ENCODE data around the gene CENPF. TPM values are rescaled to one million over a fixed set of nuclear protein-coding genes. Genes with fewer than 3 reads are reported as not detected.

The CENPF gene
- total RNA-seq, 1 donor from 2014 or later: 2.5 TPM

DNA sequence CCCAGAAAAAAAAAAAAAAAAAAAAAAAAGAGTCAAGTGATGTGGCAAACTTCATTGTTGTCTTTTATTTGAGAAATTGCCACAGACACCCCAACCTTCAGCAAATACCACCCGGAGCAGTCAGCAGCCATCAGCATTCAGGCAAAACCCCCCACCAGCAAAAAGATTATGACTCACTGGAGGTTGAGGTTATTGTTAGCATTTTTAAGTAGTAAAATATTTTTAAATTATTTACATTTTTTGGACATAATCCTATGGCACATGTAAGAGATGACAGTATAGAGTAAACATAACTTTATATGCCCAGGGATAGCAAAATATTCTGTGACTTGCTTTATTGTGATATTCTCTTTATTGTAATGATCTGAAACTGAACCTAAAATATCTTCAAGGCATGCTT, 95.6 kb downstream of the CENPF start:
- no peak overlapping the region for H3K4me3 ChIP-seq
- intact Hi-C loops (cut with DNase I): no loop called here
- H3K27ac ChIP-seq: no peak overlapping the region
- DNase-seq (no peak), ATAC-seq (no peak)
- H3K9me3 ChIP-seq: no peaks in the 10 kb centered on the region
- H3K27me3 ChIP-seq (ENCODE audit: low read depth): no peaks in the 10 kb centered on the region
- TF ChIP-seq, protein P1, sequence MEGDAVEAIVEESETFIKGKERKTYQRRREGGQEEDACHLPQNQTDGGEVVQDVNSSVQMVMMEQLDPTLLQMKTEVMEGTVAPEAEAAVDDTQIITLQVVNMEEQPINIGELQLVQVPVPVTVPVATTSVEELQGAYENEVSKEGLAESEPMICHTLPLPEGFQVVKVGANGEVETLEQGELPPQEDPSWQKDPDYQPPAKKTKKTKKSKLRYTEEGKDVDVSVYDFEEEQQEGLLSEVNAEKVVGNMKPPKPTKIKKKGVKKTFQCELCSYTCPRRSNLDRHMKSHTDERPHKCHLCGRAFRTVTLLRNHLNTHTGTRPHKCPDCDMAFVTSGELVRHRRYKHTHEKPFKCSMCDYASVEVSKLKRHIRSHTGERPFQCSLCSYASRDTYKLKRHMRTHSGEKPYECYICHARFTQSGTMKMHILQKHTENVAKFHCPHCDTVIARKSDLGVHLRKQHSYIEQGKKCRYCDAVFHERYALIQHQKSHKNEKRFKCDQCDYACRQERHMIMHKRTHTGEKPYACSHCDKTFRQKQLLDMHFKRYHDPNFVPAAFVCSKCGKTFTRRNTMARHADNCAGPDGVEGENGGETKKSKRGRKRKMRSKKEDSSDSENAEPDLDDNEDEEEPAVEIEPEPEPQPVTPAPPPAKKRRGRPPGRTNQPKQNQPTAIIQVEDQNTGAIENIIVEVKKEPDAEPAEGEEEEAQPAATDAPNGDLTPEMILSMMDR (IDR thresholded peaks at IDR 0.05): no peak
- no peaks in the 10 kb centered on the region for H3K36me3 ChIP-seq
- H3K4me1 ChIP-seq: no peaks in the 10 kb centered on the region

DNA sequence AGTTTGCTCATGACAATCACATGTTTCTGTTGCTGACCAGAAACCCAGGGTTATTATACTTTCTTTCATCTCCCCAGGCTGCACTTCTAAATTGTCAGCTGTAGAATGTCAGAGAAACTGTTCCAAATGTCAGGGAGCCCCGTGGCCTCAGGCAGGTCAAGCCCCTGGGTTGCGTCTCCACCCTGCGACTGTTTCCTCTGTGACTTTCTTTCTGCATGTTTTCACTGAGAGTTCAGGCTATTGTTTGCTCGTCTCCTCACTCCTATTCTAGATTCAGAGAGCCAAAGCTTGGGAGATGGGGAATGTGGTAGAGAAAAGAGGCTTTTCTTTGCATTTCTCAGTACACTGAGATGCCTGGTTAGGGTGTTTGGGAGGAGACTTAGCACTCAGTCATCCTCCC, 97.4 kb downstream of the CENPF start:
- no peaks in the 10 kb centered on the region for H3K27me3 ChIP-seq (ENCODE audit: low read depth)
- no peaks in the 10 kb centered on the region for H3K4me1 ChIP-seq
- H3K4me3 ChIP-seq: no peak overlapping the region
- TF ChIP-seq, protein P1 (IDR thresholded peaks at IDR 0.05): no peak
- H3K36me3 ChIP-seq: no peaks in the 10 kb centered on the region
- no peak for ATAC-seq
- H3K27ac ChIP-seq: no peak overlapping the region
- H3K9me3 ChIP-seq: no peaks in the 10 kb centered on the region
- DNase-seq: no peak
- intact Hi-C loops (cut with DNase I): no loop called here

DNA sequence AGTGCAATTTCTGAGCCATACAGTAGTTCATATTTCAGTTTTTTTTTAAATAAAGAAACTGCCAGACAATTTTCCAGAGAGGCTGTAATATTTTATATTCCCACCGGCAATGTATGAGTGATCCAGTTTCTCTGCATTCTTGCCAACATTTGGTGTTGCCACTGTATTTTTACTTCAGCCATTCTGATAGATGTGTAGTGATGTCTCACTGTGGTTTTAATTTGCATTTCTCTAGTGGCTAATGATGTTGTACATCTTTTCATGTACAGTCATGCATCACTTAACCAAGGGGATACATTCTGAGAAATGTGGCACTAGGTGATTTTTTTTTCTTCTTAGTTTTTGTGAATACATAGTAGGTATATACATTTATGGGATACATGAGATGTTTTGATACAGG, 99.6 kb downstream of the CENPF start:
- no peak overlapping the region for H3K27ac ChIP-seq
- TF ChIP-seq, protein P1 (IDR thresholded peaks at IDR 0.05): no peak
- DNase-seq (no peak), ATAC-seq (no peak)
- H3K36me3 ChIP-seq: no peaks in the 10 kb centered on the region
- H3K4me1 ChIP-seq: no peaks in the 10 kb centered on the region
- H3K9me3 ChIP-seq: no peaks in the 10 kb centered on the region
- H3K27me3 ChIP-seq (ENCODE audit: low read depth): no peaks in the 10 kb centered on the region
- intact Hi-C loops (cut with DNase I): no loop called here
- H3K4me3 ChIP-seq: no peak overlapping the region

DNA sequence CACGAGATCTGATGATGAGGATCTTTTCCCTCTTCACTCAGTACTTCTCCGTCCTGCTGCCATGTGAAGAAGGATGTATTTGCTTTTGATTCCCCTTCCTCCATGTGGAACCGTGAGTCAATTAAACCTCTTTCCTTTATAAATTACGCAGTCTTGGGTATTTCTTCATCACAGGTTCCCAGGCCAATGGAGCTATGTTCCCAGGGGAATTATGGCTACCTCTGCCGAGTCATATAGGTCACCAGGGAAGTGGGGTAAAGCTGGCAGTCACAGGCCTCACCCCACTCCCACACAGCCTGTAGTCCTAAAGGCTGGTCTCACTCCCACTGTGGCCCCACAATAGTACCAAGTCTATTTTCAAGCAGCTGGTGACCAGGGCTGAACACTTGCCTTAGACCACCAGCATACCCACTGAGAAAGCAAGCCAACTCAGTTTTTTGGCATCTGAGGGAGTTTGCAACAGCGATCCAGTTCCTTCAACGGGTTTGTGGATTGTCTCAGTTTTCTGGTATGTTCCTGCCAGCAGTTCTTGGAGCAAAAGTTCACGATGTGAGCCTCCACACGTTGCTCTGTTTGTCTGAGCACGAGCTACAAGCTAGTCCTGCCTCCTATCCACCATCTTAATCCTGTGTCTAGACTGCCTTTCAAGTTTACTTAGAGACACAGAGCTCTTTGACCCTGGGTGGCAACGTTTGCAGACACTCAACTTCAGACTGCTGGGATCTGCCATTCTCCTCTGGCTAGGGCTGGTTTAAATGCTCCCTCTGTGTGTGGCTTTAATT, 104.5 kb downstream of the CENPF start:
- no peaks in the 10 kb centered on the region for H3K36me3 ChIP-seq
- TF ChIP-seq, protein P1 (IDR thresholded peaks at IDR 0.05): no peak
- intact Hi-C loops (cut with DNase I): no loop called here
- H3K27ac ChIP-seq: no peak overlapping the region
- no peak for ATAC-seq
- H3K27me3 ChIP-seq (ENCODE audit: low read depth): no peaks in the 10 kb centered on the region
- no peak overlapping the region for H3K4me3 ChIP-seq
- DNase-seq: no peak
- no peaks in the 10 kb centered on the region for H3K4me1 ChIP-seq
- H3K9me3 ChIP-seq: no peaks in the 10 kb centered on the region

DNA sequence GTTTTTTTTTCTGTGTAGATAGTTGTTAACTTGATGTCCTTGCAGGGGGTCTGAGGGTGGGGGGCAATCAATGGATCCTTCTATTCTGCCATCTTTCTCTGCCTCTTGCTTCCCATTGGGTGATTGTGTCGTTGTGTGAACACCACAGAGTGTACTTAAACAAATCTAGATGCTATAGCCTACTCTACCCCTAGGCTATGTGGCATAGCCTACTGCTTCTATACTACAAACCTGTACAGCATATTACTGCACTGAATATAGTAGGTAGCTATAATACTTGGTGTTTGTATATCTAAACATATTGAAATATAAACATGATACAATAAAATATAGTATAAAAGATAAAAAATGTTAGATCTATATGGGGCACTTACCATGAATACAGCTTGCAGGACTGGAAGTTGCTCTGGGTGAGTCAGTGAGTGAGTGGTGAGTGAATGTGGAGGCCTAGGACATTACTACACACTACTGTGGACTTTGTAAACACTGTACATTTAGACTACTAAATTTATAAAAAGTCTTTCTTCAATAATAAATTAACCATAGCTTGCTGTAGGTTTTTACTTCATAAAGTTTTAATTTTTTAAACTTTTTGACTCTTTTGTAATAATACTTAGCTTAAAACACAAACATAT, 105.4 kb downstream of the CENPF start:
- DNase-seq (no peak), ATAC-seq (no peak)
- Histone ChIP-seq H3K4me3 (no peak overlapping the region), H3K36me3 (no peaks in the 10 kb centered on the region), H3K4me1 (no peaks in the 10 kb centered on the region), H3K9me3 (no peaks in the 10 kb centered on the region), H3K27ac (no peak overlapping the region), H3K27me3 (ENCODE audit: low read depth) (no peaks in the 10 kb centered on the region)
- intact Hi-C loops (cut with DNase I): no loop called here
- TF ChIP-seq, protein P1 (IDR thresholded peaks at IDR 0.05): no peak
